WERI-Rb-1 (cell line): ENCODE measurements around the gene DDX53.

ENCODE experiments used
- DNase-seq: peaks from one replicate; pipeline ENCODE4 v3.0.0-alpha.2; 2020
- H3K27ac ChIP-seq: fragments of 250-450 bp; sonication (Bioruptor Pico); 2 replicates; pipeline ENCODE4 v1.5.1; 2020; ENCODE audit warnings: mild to moderate bottlenecking, moderate library complexity
- H3K27me3 ChIP-seq: fragments of 250-450 bp; sonication (Bioruptor Pico); 2 replicates; pipeline ENCODE4 v1.5.1; 2021; ENCODE audit warnings: mild to moderate bottlenecking, low read depth, moderate library complexity; ENCODE audit not compliant: insufficient read depth, severe bottlenecking
- H3K36me3 ChIP-seq: fragments of 250-450 bp; sonication (Bioruptor Pico); 2 replicates; pipeline ENCODE4 v1.5.1; 2020; ENCODE audit warnings: mild to moderate bottlenecking, moderate library complexity
- H3K4me3 ChIP-seq: 2 replicates; pipeline ENCODE4 v1.5.1; 2011; ENCODE audit warnings: low read depth, mild to moderate bottlenecking, control low read depth, low read length
- H3K9me3 ChIP-seq: fragments of 250-450 bp; sonication (Bioruptor Pico); 2 replicates; pipeline ENCODE4 v1.5.1; 2021; ENCODE audit warnings: mild to moderate bottlenecking, moderate library complexity; ENCODE audit not compliant: severe bottlenecking
- TF ChIP-seq, protein P1 (sequence below): IDR thresholded peaks from 2 replicates; pipeline ENCODE4 v1.5.1; 2011; ENCODE audit warnings: low read depth, mild to moderate bottlenecking, control low read depth, inconsistent platforms, low read length

DDX53 gene

DNA sequence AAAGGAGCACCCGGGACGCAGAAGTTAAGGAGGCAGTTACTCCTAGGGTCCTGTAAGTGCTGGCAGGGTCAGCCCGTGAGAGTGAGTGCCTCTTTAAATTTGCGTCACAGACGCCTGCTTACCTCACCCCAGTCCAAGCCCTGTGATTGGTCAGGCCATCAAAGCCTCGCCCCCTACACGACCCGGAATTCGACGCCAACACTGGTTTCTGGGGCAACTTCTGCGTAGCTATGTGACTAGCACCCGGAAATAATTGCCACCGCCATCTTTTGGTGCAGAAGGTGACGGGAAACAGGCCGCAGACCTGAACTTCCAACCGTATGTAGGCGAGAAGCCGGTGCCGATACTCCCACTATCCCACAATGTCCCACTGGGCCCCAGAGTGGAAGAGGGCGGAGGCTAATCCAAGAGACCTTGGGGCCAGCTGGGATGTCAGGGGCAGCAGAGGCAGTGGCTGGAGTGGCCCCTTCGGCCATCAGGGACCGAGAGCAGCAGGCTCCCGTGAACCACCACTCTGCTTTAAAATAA is at the start of gene DDX53:
TSS of gene DDX53 (plus strand) at position 265 of the 528 bp plus-strand sequence. CDS start at position 363, 98 bp downstream.
- no peak for DNase-seq
- Histone ChIP-seq H3K36me3 (no peaks in the 10 kb centered on the region), H3K9me3 (no peaks in the 10 kb centered on the region), H3K27ac (no peak within 1 kb of the TSS), H3K27me3 (peaks cover 7% of the 10 kb centered on the region), H3K4me3 (no peak within 1 kb of the TSS)
- TF ChIP-seq, protein P1, sequence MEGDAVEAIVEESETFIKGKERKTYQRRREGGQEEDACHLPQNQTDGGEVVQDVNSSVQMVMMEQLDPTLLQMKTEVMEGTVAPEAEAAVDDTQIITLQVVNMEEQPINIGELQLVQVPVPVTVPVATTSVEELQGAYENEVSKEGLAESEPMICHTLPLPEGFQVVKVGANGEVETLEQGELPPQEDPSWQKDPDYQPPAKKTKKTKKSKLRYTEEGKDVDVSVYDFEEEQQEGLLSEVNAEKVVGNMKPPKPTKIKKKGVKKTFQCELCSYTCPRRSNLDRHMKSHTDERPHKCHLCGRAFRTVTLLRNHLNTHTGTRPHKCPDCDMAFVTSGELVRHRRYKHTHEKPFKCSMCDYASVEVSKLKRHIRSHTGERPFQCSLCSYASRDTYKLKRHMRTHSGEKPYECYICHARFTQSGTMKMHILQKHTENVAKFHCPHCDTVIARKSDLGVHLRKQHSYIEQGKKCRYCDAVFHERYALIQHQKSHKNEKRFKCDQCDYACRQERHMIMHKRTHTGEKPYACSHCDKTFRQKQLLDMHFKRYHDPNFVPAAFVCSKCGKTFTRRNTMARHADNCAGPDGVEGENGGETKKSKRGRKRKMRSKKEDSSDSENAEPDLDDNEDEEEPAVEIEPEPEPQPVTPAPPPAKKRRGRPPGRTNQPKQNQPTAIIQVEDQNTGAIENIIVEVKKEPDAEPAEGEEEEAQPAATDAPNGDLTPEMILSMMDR = no peak

GRCh38 chrX:22950269-22951266 is 49.2 kb upstream of the DDX53 start:
- Histone ChIP-seq H3K9me3 (no peaks in the 10 kb centered on the region), H3K27me3 (no peaks in the 10 kb centered on the region), H3K4me3 (no peak overlapping the region), H3K27ac (no peak overlapping the region), H3K36me3 (no peaks in the 10 kb centered on the region)
- TF ChIP-seq, protein P1 = no peak
- DNase-seq = no peak

DNA sequence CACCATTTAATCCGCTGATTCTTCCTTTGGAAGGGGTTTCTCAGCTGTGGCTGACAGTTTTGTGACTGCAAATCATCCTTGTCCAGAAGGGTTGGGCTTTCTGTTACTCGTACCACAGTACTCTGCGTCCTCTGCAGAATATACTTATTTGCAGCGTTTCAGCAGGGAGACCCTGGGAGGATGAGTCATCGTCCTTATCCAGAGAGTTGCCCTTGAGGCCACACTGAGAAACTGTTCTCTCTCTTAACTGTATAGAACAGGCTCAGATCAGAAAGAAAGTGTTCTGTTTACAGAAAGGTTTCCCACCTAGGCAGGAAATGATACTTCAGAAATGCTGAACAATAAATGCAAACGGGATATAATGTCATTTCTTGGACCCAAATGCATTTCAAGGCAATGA is 47.8 kb upstream of the DDX53 start:
- H3K27ac ChIP-seq = no peak overlapping the region
- TF ChIP-seq, protein P1 = no peak
- H3K4me3 ChIP-seq = no peak overlapping the region
- peaks cover 2% of the 10 kb centered on the region for H3K27me3 ChIP-seq
- DNase-seq = no peak
- H3K9me3 ChIP-seq = no peaks in the 10 kb centered on the region
- H3K36me3 ChIP-seq = no peaks in the 10 kb centered on the region

DNA sequence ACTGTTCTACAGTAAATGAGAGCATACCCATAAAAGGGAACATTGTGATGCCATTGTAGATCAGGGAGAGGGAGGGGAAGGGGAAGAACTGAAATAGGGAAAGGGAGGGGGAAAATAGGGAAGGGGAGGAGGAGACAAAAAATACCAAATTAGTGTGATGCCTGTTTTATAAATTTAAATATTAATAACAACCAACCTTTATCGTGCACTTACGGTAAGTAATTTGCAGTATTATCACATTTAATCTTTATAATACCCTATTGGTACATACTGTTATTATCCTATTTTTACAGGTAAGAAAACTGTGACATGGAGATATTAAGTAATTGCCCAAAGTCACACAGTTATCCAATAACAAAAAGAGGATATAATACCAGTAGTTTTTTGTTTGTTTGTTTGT is 41.5 kb upstream of the DDX53 start:
- Histone ChIP-seq H3K4me3 (no peak overlapping the region), H3K36me3 (no peaks in the 10 kb centered on the region), H3K9me3 (no peaks in the 10 kb centered on the region), H3K27me3 (peaks cover 10% of the 10 kb centered on the region), H3K27ac (no peak overlapping the region)
- DNase-seq = no peak
- TF ChIP-seq, protein P1 = no peak

- H3K4me3 ChIP-seq = no peak overlapping the region
- TF ChIP-seq, protein P1 = no peak
- no peaks in the 10 kb centered on the region for H3K36me3 ChIP-seq
- no peak overlapping the region for H3K27ac ChIP-seq
- DNase-seq = no peak
- H3K27me3 ChIP-seq = peaks cover 11% of the 10 kb centered on the region
- H3K9me3 ChIP-seq = no peaks in the 10 kb centered on the region
Measured at GRCh38 chrX:22959204-22959920, 40.4 kb upstream of the DDX53 start.
